Loucy (cell line): ENCODE results near the gene SGMS2.

ENCODE experiments used
- CTCF ChIP-seq: fragments of 200-600 bp; sonication (generic); conservative IDR thresholded peaks from 2 replicates; pipeline ENCODE4 v1.5.1; 2014; ENCODE audit warnings: mild to moderate bottlenecking, antibody characterized with exemption, low read length
- EZH2phosphoT487 ChIP-seq: fragments of 200-600 bp; IDR thresholded peaks from 2 replicates; pipeline ENCODE4 v1.6.1; 2018; ENCODE audit warnings: antibody characterized with exemption, mild to moderate bottlenecking, moderate library complexity, borderline replicate concordance

- TF ChIP-seq CTCF (no peak), EZH2phosphoT487 (no peak)
Observed at GRCh38 chr4:107799669-107800450, 24.9 kb upstream of the SGMS2 start.
